Stimulated activated naive CD4-positive, alpha-beta T cell (primary cell): Measurements from ENCODE around the gene RYR2.
"Not testable (repeated sequence)": the region's sequence is repeated elsewhere in the genome, so short reads cannot be mapped to it uniquely, and the experiment has no call there.

ENCODE experiments used
- DNase-seq, 6 experiments: peaks; one replicate each; lab custom pipeline; 2025; lab: John Stamatoyannopoulos, UW

The RYR2 gene

GRCh38 chr1:237084341-237085077 is 42.5 kb downstream of the RYR2 start:
- DNase-seq, result no peak

- no peak for DNase-seq
Observed at GRCh38 chr1:237091691-237092090, 49.7 kb downstream of the RYR2 start.

- no peak for DNase-seq
Observed at GRCh38 chr1:237093691-237094090, 51.7 kb downstream of the RYR2 start.

GRCh38 chr1:237098541-237098940 is 56.6 kb downstream of the RYR2 start:
- DNase-seq, result no peak

- DNase-seq, result no peak
Observed at GRCh38 chr1:237103021-237103420, 61.0 kb downstream of the RYR2 start.

- DNase-seq, result no peak
Observed at GRCh38 chr1:237104096-237104495, 62.1 kb downstream of the RYR2 start.

GRCh38 chr1:237105826-237106225 is 63.8 kb downstream of the RYR2 start:
- no peak for DNase-seq

GRCh38 chr1:237108297-237109040 is 66.5 kb downstream of the RYR2 start:
- no peak for DNase-seq

- no peak for DNase-seq
Observed at GRCh38 chr1:237111807-237112206, 69.8 kb downstream of the RYR2 start.

GRCh38 chr1:237112663-237113062 is 70.7 kb downstream of the RYR2 start:
- DNase-seq, result no peak

GRCh38 chr1:237115035-237115434 is 73.1 kb downstream of the RYR2 start:
- DNase-seq, result no peak

GRCh38 chr1:237119091-237119490 is 77.1 kb downstream of the RYR2 start:
- DNase-seq, result no peak

GRCh38 chr1:237120683-237121082 is 78.7 kb downstream of the RYR2 start:
- DNase-seq, result no peak

- DNase-seq, result no peak
Observed at GRCh38 chr1:237124856-237125462, 83.0 kb downstream of the RYR2 start.

GRCh38 chr1:237126180-237126579 is 84.2 kb downstream of the RYR2 start:
- no peak for DNase-seq

GRCh38 chr1:237127301-237127700 is 85.3 kb downstream of the RYR2 start:
- not testable (repeated sequence) for DNase-seq

GRCh38 chr1:237133921-237134320 is 91.9 kb downstream of the RYR2 start:
- no peak for DNase-seq

GRCh38 chr1:237134929-237135328 is 92.9 kb downstream of the RYR2 start:
- no peak for DNase-seq

GRCh38 chr1:237138551-237138950 is 96.6 kb downstream of the RYR2 start:
- DNase-seq, result no peak

GRCh38 chr1:237139732-237140131 is 97.7 kb downstream of the RYR2 start:
- no peak for DNase-seq

GRCh38 chr1:237140986-237141385 is 99.0 kb downstream of the RYR2 start:
- no peak for DNase-seq

- no peak for DNase-seq
Observed at GRCh38 chr1:237141502-237141901, 99.5 kb downstream of the RYR2 start.
